Measurements from ENCODE around the gene RPRD1B.

The RPRD1B gene

DNA sequence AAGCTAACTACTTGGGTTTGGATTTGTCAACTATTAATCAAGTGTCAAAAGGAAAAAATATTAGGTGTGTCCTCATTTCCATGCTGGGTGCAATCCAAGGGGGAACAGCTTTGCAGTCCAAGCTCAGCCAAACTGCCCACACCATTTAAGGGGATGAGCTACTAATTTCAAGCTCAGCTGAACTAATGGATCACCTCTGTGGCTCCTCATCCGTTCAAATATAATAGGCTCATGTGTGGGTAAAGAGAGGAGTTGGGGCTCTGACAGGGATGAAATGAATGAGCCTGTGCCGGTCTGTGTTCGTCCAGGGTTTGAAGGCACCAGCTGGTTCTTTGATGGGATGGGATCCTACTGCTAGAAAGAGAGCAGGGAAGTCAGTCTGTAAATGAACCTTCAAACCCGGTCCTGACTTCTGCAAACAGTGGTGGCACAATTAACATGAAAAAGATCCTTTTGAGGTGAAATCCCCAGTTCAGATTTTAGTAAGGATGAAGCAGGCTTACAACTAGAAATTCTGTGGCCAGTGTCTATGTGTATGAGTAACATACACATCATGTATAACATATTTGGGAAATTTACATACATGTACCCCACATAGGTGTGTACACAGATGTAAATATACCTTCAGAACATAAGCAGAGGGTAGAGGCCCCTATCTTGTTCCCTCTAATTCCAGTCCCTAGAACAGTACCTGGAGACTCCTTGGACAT lies 42.2 kb upstream of the RPRD1B start:
- no peak overlapping the region for H3K9ac ChIP-seq (ENCODE audit: low read depth in 1 of 2, low read length in 2 of 2)
- H3K27ac ChIP-seq (ENCODE audit: low read depth, low read length): no peak overlapping the region
- H3K27me3 ChIP-seq (ENCODE audit: control insufficient read depth in 1 of 2, insufficient read depth in 2 of 2, low read length in 2 of 2): no peaks in the 10 kb centered on the region
- H3K9me3 ChIP-seq (ENCODE audit: control insufficient read depth in 1 of 2, low read length in 2 of 2): no peaks in the 10 kb centered on the region
- H3K4me1 ChIP-seq (ENCODE audit: control insufficient read depth in 1 of 2, insufficient read depth in 2 of 2, low read length in 2 of 2): peaks cover 41 to 45% of the 10 kb centered on the region in 2 donors
- peaks cover 12 to 27% of the 10 kb centered on the region in 2 donors for H3K36me3 ChIP-seq (ENCODE audit: control insufficient read depth in 1 of 2, insufficient read depth in 2 of 2, low read length in 2 of 2)
- no peak overlapping the region for H3K4me3 ChIP-seq (ENCODE audit: low read depth in 1 of 2, low read length in 2 of 2)

DNA sequence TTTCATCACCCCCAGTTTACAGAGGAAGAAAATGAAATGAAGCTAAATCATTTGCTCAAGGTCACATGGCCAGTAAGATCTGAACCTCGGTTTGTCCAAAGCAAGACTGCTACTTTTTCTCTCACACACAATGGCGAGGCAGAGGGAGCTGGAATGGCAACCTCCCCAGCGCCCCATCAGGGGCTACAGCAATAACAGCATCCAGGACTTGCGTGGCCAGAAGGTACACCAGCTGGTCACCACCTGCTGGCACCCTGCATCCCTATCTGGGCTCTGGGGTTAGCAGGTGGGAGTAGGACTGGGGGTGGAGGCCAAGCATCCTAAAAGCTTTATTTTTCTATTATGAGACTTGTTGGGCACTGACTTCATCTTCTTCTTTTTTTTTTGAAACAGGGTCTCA lies 41.6 kb upstream of the RPRD1B start:
- Histone ChIP-seq H3K4me1 (ENCODE audit: control insufficient read depth in 1 of 2, insufficient read depth in 2 of 2, low read length in 2 of 2) (peaks cover 35 to 39% of the 10 kb centered on the region in 2 donors), H3K9me3 (ENCODE audit: control insufficient read depth in 1 of 2, low read length in 2 of 2) (no peaks in the 10 kb centered on the region), H3K4me3 (ENCODE audit: low read depth in 1 of 2, low read length in 2 of 2) (no peak overlapping the region), H3K36me3 (ENCODE audit: control insufficient read depth in 1 of 2, insufficient read depth in 2 of 2, low read length in 2 of 2) (peaks cover 18 to 33% of the 10 kb centered on the region in 2 donors), H3K27ac (ENCODE audit: low read depth, low read length) (no peak overlapping the region), H3K27me3 (ENCODE audit: control insufficient read depth in 1 of 2, insufficient read depth in 2 of 2, low read length in 2 of 2) (no peaks in the 10 kb centered on the region), H3K9ac (ENCODE audit: low read depth in 1 of 2, low read length in 2 of 2) (no peak overlapping the region)

DNA sequence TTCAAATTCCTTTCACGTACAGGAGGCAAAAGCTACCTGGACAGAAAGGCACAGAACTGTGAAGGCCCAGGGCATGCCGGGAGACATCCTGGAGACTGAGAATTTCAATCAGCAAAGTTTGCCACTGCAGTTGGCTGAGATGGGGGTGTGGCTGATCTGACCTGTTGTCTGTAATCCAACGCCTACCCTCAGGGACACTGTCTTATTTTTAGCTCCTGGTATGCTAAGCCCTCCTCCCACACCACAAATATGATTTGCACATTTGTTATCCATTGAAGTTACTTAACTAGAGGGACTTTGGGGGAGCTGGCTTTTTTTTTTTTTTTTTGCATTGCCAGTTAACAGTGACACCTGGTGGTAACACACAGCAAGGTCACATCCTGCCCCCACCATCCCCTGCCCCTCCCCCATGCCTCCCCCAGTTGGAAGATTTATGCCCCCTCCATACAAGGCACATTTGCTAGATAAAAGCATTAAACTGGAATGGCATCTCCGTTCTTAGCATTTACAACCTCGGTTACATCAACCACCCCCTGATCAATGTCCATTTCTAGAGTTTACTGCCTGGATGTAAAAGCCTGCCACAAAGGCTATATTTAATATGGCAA lies 40.6 kb upstream of the RPRD1B start:
- peaks cover 25 to 29% of the 10 kb centered on the region in 2 donors for H3K4me1 ChIP-seq (ENCODE audit: control insufficient read depth in 1 of 2, insufficient read depth in 2 of 2, low read length in 2 of 2)
- H3K4me3 ChIP-seq (ENCODE audit: low read depth in 1 of 2, low read length in 2 of 2): no peak overlapping the region
- no peaks in the 10 kb centered on the region for H3K9me3 ChIP-seq (ENCODE audit: control insufficient read depth in 1 of 2, low read length in 2 of 2)
- no peaks in the 10 kb centered on the region for H3K27me3 ChIP-seq (ENCODE audit: control insufficient read depth in 1 of 2, insufficient read depth in 2 of 2, low read length in 2 of 2)
- H3K9ac ChIP-seq (ENCODE audit: low read depth in 1 of 2, low read length in 2 of 2): no peak overlapping the region
- peaks cover 23 to 41% of the 10 kb centered on the region in 2 donors for H3K36me3 ChIP-seq (ENCODE audit: control insufficient read depth in 1 of 2, insufficient read depth in 2 of 2, low read length in 2 of 2)
- H3K27ac ChIP-seq (ENCODE audit: low read depth, low read length): no peak overlapping the region

DNA sequence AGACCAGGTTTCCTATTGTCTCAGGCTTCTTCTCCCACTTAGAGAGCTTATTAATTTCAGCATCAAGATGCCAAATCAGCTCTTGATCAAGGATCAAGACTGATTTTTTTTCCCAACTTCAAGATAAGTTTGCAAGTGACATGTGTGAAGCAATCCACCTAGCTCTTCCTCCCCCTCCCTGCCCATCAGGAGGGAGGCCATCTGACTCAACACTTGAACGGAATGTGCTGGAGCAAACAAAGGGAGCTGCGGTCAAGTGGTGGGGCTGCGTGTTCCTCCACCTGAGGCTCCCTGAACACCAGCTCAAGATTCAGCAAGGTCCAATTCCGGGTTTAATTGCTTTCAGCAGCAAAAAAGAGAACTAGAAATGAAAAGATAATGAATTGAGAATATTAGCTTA lies 39.0 kb upstream of the RPRD1B start:
- peaks cover 35 to 56% of the 10 kb centered on the region in 2 donors for H3K36me3 ChIP-seq (ENCODE audit: control insufficient read depth in 1 of 2, insufficient read depth in 2 of 2, low read length in 2 of 2)
- H3K27ac ChIP-seq (ENCODE audit: low read depth, low read length): no peak overlapping the region
- no peak overlapping the region for H3K4me3 ChIP-seq (ENCODE audit: low read depth in 1 of 2, low read length in 2 of 2)
- no peak overlapping the region for H3K9ac ChIP-seq (ENCODE audit: low read depth in 1 of 2, low read length in 2 of 2)
- H3K4me1 ChIP-seq (ENCODE audit: control insufficient read depth in 1 of 2, insufficient read depth in 2 of 2, low read length in 2 of 2): peaks cover 17 to 20% of the 10 kb centered on the region in 2 donors
- H3K27me3 ChIP-seq (ENCODE audit: control insufficient read depth in 1 of 2, insufficient read depth in 2 of 2, low read length in 2 of 2): no peaks in the 10 kb centered on the region
- no peaks in the 10 kb centered on the region for H3K9me3 ChIP-seq (ENCODE audit: control insufficient read depth in 1 of 2, low read length in 2 of 2)

DNA sequence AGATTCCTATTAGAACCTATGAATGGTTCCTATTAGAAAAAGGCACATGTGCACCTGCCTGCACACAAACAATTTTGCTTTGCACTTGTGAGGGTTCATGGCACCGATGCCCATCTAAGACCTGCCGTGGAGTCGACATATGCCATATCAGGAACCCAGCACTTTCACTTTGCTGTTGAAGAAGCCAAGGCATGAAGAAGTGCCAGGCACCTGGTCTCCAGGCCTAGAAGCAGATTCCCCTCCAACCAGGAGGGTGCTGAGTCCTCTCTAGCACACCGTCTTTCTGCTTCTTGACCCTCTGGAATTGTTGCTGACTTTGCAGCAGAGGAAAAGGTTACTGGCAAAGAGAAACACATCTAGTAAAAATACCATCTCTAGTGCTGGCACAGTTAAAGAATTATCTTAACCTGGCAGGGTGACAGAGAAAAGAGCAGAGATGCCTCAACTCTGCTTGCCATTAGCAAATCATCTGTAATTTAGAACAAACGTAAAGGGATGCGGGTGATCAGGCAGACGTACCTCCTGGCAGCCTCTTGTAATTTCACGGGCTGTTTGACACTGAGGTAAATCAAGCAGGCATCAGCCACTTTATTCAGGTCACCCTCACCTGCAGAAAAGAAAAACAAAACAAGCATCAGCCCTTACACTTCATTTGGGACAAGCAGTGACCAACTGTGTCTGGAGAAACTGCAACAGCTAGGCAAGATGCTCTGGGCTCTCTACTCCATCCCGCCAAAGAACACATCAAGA lies 37.5 kb upstream of the RPRD1B start:
- no peak overlapping the region for H3K9ac ChIP-seq (ENCODE audit: low read depth in 1 of 2, low read length in 2 of 2)

DNA sequence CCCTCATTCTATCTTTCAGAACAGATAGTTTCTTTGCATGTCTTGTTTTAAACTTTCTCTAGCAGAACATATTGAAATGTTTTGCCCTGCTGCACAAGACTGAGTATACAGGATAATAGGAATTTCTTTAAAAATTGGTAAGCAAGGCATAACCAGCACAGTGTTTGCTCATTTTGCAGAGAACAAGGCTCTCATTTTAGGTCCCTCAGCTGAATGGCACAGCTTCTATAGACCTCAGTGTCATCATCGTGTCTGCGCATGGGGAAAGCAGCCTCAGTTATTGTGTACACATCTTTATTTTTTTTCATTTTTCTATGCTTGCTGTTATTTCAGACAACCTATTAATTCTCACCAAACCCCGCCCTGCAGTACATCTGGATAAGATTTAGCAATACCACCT lies 36.0 kb upstream of the RPRD1B start:
- Histone ChIP-seq H3K9me3 (ENCODE audit: control insufficient read depth in 1 of 2, low read length in 2 of 2) (no peaks in the 10 kb centered on the region), H3K4me1 (ENCODE audit: control insufficient read depth in 1 of 2, insufficient read depth in 2 of 2, low read length in 2 of 2) (peaks cover 4% of the 10 kb centered on the region in 2 donors), H3K4me3 (ENCODE audit: low read depth in 1 of 2, low read length in 2 of 2) (no peak overlapping the region), H3K27me3 (ENCODE audit: control insufficient read depth in 1 of 2, insufficient read depth in 2 of 2, low read length in 2 of 2) (no peaks in the 10 kb centered on the region), H3K9ac (ENCODE audit: low read depth in 1 of 2, low read length in 2 of 2) (no peak overlapping the region), H3K36me3 (ENCODE audit: control insufficient read depth in 1 of 2, insufficient read depth in 2 of 2, low read length in 2 of 2) (peaks cover 48 to 83% of the 10 kb centered on the region in 2 donors), H3K27ac (ENCODE audit: low read depth, low read length) (no peak overlapping the region)

More for the DNA sequence above, 37.5 kb upstream of the RPRD1B start:
- no peaks in the 10 kb centered on the region for H3K27me3 ChIP-seq (ENCODE audit: control insufficient read depth in 1 of 2, insufficient read depth in 2 of 2, low read length in 2 of 2)
- peaks cover 43 to 69% of the 10 kb centered on the region in 2 donors for H3K36me3 ChIP-seq (ENCODE audit: control insufficient read depth in 1 of 2, insufficient read depth in 2 of 2, low read length in 2 of 2)
- H3K4me3 ChIP-seq (ENCODE audit: low read depth in 1 of 2, low read length in 2 of 2): no peak overlapping the region
- H3K27ac ChIP-seq (ENCODE audit: low read depth, low read length): no peak overlapping the region
- H3K4me1 ChIP-seq (ENCODE audit: control insufficient read depth in 1 of 2, insufficient read depth in 2 of 2, low read length in 2 of 2): peaks cover 5 to 7% of the 10 kb centered on the region in 2 donors
- H3K9me3 ChIP-seq (ENCODE audit: control insufficient read depth in 1 of 2, low read length in 2 of 2): no peaks in the 10 kb centered on the region

DNA sequence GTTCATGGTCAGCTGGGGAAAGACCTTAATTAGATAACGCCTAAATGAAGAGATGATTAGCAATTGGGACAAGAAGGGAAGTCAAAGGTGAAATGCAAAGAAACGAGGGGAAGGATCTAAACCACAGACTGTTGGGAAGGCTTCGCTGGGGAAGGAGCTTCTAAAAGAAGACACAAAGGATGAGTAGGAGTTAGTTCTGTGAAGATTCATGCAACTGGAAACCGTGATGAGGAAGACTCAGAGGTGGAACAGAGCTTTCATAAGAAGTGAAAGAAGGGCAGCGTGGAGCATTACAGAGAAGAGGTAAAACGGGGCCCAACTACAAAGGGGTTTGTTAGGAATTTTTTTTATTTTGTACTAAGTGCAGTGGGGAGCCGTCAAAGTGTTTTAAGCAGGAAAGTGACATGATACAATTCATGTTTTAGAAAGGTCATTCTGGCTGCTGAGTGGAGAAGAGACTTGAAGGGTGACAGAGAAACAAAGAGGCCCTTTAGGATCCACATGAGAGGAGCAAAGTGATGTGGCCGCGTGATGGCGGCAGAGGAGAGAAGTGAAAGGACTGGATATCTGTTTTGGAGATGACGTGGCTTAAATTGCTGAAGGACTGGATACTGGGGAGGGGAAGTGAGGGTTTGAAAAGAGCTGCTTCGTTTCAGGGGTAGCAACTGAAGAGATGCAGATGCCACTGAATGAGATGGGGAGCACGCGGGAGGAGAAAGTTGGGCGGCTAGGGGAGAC lies 33.9 kb upstream of the RPRD1B start:
- Histone ChIP-seq H3K36me3 (ENCODE audit: control insufficient read depth in 1 of 2, insufficient read depth in 2 of 2, low read length in 2 of 2) (peaks cover 55 to 90% of the 10 kb centered on the region in 2 donors), H3K9me3 (ENCODE audit: control insufficient read depth in 1 of 2, low read length in 2 of 2) (no peaks in the 10 kb centered on the region), H3K9ac (ENCODE audit: low read depth in 1 of 2, low read length in 2 of 2) (no peak overlapping the region), H3K4me3 (ENCODE audit: low read depth in 1 of 2, low read length in 2 of 2) (no peak overlapping the region), H3K27ac (ENCODE audit: low read depth, low read length) (no peak overlapping the region), H3K27me3 (ENCODE audit: control insufficient read depth in 1 of 2, insufficient read depth in 2 of 2, low read length in 2 of 2) (no peaks in the 10 kb centered on the region), H3K4me1 (ENCODE audit: control insufficient read depth in 1 of 2, insufficient read depth in 2 of 2, low read length in 2 of 2) (no peaks in the 10 kb centered on the region)

DNA sequence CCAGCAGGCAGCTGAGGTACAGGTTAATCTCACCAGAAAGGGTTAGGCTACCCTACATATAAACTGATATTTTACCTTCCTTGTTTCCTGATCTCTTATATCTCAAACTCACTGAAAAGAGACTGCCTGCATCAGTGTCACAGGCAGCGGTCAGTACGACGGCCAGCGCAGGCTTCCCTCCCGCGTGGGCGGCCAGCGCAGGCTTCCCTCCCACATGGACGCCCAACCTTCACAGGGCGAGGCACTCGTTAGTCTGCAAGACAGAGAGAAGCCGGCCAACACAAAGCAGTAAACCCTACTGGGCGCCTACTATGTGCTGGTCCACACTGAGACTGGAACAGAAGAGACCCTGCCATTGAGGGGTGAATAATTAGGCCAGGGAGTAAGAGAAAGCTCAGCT lies 33.3 kb upstream of the RPRD1B start:
- Histone ChIP-seq H3K4me1 (ENCODE audit: control insufficient read depth in 1 of 2, insufficient read depth in 2 of 2, low read length in 2 of 2) (no peaks in the 10 kb centered on the region), H3K4me3 (ENCODE audit: low read depth in 1 of 2, low read length in 2 of 2) (no peak overlapping the region), H3K9me3 (ENCODE audit: control insufficient read depth in 1 of 2, low read length in 2 of 2) (no peaks in the 10 kb centered on the region), H3K27ac (ENCODE audit: low read depth, low read length) (no peak overlapping the region), H3K36me3 (ENCODE audit: control insufficient read depth in 1 of 2, insufficient read depth in 2 of 2, low read length in 2 of 2) (peaks cover 52 to 85% of the 10 kb centered on the region in 2 donors), H3K27me3 (ENCODE audit: control insufficient read depth in 1 of 2, insufficient read depth in 2 of 2, low read length in 2 of 2) (no peaks in the 10 kb centered on the region), H3K9ac (ENCODE audit: low read depth in 1 of 2, low read length in 2 of 2) (no peak overlapping the region)

DNA sequence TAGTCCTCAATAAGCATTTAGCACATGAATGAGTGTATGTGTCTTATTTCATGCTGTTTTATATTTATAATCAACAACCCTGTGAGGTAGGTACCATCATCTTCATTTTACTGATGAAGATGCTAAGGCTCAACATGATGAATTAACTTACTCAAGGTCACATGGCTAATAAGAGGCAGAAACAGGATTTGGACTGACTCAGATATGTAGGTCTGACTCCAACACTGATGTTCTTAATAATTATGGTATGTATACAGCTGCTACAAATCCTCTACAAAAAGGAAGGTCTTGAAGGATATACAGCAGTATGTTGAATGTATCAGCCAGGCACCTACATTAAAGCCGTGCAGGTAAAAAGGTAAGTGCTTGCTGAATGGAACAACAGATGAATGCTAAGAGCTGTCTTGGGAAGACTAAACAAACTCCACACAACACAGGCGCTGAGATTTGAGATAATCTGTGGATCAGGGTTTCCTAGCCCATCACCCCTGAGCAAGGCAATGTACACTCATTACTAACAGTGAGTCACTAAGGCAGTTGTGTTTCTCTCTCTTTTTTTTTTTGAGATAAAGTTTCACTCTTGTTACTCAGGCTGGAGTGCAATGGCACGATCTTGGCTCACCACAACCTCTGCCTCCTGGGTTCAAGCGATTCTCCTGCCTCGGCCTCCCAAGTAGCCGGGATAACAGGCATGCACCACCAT lies 32.2 kb upstream of the RPRD1B start:
- H3K4me3 ChIP-seq (ENCODE audit: low read depth in 1 of 2, low read length in 2 of 2): no peak overlapping the region
- H3K4me1 ChIP-seq (ENCODE audit: control insufficient read depth in 1 of 2, insufficient read depth in 2 of 2, low read length in 2 of 2): no peaks in the 10 kb centered on the region
- H3K9ac ChIP-seq (ENCODE audit: low read depth in 1 of 2, low read length in 2 of 2): no peak overlapping the region
- no peak overlapping the region for H3K27ac ChIP-seq (ENCODE audit: low read depth, low read length)
- no peaks in the 10 kb centered on the region for H3K27me3 ChIP-seq (ENCODE audit: control insufficient read depth in 1 of 2, insufficient read depth in 2 of 2, low read length in 2 of 2)
- no peaks in the 10 kb centered on the region for H3K9me3 ChIP-seq (ENCODE audit: control insufficient read depth in 1 of 2, low read length in 2 of 2)
- H3K36me3 ChIP-seq (ENCODE audit: control insufficient read depth in 1 of 2, insufficient read depth in 2 of 2, low read length in 2 of 2): peaks cover 42 to 79% of the 10 kb centered on the region in 2 donors

Data from duodenal mucosa (tissue), 2 donors.